ENCODE results near the gene EPS8L1.
"Not testable (repeated sequence)": the region's sequence is repeated elsewhere in the genome, so short reads cannot be mapped to it uniquely, and the experiment has no call there.

The EPS8L1 gene

GRCh38 chr19:55096061-55096701 lies 20.5 kb downstream of the EPS8L1 start:
- DNase-seq, result no peak

- DNase-seq, result no peak
These were observed 22.4 kb downstream of the EPS8L1 start for GRCh38 chr19:55097864-55098715.

GRCh38 chr19:55098716-55099556 lies 23.3 kb downstream of the EPS8L1 start:
- no peak for DNase-seq

GRCh38 chr19:55099557-55100506 lies 24.2 kb downstream of the EPS8L1 start:
- no peak for DNase-seq

DNA sequence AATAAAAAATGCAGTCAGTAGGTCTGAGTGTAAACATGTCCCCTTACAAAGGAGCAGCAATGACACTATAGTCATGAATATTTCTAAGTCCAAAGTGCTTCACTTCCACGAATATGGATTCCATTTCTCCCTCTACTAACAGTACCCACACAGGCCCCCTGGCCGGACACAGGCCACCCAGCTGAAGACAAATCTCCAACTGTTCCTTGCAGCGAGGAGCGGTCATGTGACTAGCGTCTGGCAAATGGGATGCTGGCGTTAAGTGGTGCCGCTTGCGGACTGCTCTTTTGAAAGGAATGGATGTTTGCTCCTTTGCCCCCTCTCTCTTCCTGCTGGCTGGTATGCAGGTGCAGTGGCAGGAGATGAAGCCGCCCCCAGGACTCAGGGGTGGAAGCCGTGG lies 25.6 kb downstream of the EPS8L1 start:
- no peak for DNase-seq

- no peak for DNase-seq
These were observed 27.5 kb downstream of the EPS8L1 start for GRCh38 chr19:55103190-55103589.

DNA sequence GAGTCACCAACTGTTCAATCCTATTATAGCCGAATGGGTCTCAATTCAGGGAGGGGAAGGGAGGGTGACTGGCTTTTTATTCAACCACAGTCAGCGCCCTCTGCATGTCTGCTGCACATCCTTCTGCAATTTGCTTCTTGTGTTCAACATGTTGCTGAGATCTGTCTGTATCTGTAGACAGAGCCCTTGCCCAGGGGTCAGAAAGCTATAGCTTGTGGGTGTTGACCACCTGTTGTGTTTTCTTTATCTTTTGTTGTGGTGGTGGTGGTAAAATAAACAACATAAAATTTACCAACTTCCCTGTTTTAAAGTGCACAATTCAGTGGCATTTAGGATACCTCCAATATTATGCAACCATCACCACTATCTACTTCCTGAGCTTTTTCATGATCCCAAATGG lies 29.6 kb downstream of the EPS8L1 start:
- DNase-seq, result no peak

DNA sequence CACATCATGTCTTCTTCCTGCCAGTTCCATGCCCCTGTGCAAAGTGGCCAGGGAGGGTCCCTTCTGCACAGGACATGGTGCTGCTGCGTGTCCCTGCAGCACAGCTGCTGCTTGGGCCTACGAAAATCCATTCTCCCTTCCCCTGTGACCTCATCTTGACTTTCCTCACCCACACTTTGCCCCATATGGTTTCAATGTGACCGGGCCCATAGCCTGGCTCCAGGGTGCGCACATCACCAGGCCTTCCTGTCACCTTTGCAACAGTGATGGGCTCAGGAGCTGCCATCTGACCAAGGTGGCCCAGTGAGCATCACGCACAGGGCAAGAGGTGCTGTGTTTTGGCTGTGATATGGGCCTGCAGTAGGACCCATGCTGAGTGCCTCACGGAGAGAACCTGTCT lies 30.9 kb downstream of the EPS8L1 start:
- no peak for DNase-seq

GRCh38 chr19:55107252-55107651 lies 31.6 kb downstream of the EPS8L1 start:
- DNase-seq, result not testable (repeated sequence)

GRCh38 chr19:55109527-55110291 lies 34.0 kb downstream of the EPS8L1 start:
- no peak for DNase-seq

- no peak for DNase-seq
These were observed 35.7 kb downstream of the EPS8L1 start for GRCh38 chr19:55111238-55111831.

GRCh38 chr19:55112246-55112776 lies 36.6 kb downstream of the EPS8L1 start:
- no peak for DNase-seq

DNA sequence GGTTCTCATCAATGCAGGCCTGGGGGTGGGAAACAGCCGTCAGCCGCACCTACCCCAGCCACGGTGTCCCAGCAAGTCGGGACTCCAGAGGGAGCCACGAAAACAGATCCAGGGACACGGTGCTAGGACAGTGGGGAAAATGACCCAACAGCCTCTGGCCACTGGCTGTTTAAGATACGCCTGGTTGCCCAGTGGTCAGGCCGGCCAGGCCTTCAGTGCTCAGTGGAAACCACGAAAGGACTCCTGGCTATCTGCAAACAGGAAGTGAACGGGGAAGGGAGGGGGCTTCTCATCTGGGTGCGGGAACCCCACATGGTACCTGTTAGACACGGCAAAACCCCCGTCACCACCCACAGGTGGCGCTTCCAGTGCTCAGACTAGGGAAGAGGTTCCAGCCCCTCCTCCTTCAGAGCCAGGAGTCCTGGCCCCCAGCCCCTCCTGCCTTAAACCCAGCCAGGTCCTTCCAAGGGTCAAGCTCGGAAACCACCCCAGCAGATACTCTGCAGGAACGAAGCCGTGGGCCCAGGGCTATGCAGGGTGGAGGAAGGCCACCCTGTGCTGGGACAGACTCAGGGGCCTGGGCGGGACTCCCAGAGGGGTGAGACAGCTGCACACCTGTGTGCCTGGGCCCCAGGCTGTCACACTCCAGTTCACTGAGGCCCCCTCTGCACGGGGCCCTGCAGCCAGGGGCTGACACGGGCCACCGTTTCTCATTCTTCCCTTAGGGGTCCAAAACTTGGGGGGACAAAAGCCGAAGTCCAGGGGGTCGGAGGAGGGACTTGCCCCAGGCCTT lies 37.3 kb downstream of the EPS8L1 start:
- DNase-seq, result no peak

GRCh38 chr19:55113570-55114039 lies 37.9 kb downstream of the EPS8L1 start:
- DNase-seq, result no peak

GRCh38 chr19:55114566-55115145 lies 39.0 kb downstream of the EPS8L1 start:
- no peak for DNase-seq

DNA sequence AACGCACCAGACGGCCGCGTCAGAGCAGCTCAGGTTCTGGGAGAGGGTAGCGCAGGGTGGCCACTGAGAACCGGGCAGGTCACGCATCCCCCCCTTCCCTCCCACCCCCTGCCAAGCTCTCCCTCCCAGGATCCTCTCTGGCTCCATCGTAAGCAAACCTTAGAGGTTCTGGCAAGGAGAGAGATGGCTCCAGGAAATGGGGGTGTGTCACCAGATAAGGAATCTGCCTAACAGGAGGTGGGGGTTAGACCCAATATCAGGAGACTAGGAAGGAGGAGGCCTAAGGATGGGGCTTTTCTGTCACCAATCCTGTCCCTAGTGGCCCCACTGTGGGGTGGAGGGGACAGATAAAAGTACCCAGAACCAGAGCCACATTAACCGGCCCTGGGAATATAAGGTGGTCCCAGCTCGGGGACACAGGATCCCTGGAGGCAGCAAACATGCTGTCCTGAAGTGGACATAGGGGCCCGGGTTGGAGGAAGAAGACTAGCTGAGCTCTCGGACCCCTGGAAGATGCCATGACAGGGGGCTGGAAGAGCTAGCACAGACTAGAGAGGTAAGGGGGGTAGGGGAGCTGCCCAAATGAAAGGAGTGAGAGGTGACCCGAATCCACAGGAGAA lies 39.9 kb downstream of the EPS8L1 start:
- DNase-seq, result no peak

DNA sequence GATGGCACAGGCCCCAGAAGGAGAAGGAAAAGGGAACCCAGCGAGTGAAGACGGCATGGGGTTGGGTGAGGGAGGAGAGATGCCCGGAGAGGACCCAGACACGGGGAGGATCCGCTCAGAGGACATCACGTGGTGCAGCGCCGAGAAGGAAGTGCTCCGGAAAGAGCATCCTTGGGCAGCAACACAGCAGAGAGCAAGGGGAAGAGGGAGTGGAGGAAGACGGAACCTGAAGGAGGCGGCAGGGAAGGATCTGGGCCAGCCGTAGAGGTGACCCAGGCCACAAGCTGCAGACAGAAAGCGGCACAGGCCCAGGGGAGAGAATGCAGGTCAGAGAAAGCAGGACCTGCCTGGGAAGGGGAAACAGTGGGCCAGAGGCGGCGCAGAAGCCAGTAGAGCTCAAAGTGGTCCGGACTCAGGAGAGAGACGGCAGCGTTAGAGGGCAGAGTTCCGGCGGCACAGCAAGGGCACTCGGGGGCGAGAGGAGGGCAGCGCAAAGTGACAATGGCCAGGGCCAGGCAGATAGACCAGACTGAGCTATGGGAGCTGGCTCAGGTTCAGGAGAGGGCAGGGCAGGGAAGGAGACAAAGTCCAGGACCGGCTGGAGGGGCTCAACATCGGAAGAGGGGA lies 40.7 kb downstream of the EPS8L1 start:
- no peak for DNase-seq

DNA sequence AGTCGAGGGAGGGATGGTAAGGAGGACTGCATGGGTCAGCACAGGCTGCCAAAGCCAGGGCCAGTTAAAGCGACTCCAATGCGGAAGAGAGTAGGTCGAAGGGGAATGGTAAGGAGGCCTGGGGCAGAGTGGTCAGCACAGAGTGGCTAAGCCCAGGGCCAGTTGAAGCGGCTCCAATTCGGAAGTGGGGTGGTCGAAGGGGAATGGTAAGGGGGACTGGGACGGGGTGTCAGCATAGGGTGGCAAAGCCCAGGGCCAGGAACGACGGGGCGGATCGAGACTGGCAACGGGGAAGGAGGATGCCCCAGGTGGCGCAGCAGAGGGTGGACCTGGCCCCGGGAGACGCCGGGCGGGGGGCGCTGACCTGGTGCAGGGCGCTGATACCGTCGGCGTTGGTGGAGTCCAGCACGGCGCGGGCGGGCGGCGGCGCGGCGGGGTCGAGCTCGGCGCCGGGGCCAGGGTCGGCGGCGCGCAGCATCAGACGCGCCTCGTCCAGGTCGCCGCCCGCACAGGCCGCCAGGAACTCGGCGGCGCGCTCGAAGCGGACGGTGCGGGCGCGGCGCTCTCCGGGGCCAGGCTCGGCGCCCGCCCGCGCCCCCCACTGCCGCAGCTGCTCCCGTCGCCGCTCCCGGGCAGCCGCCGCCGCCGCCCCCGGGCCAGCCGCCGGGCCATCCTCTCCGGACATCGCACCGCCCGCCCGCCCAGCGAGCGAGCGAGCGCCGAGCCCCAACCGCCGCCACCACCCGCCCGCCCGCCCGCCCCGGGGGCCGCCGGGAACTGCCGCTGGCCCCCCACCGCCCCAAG lies 41.4 kb downstream of the EPS8L1 start, which contains the start of gene PPP1R12C:
TSS of gene PPP1R12C (minus strand) at position 779 of the 804 bp plus-strand sequence. CDS start at position 685, 94 bp downstream.
- DNase-seq, result no peak
